HG03280 (cell line): ENCODE measurements around the gene CRACR2B.

Experiments used
- ATAC-seq: cut with Tn5 transposase; IDR thresholded peaks from one replicate; pipeline ENCODE4 v1.9.1; 2021; ENCODE audit warnings: mild to moderate bottlenecking, moderate library complexity; ENCODE audit not compliant: unreplicated experiment

The CRACR2B gene

DNA sequence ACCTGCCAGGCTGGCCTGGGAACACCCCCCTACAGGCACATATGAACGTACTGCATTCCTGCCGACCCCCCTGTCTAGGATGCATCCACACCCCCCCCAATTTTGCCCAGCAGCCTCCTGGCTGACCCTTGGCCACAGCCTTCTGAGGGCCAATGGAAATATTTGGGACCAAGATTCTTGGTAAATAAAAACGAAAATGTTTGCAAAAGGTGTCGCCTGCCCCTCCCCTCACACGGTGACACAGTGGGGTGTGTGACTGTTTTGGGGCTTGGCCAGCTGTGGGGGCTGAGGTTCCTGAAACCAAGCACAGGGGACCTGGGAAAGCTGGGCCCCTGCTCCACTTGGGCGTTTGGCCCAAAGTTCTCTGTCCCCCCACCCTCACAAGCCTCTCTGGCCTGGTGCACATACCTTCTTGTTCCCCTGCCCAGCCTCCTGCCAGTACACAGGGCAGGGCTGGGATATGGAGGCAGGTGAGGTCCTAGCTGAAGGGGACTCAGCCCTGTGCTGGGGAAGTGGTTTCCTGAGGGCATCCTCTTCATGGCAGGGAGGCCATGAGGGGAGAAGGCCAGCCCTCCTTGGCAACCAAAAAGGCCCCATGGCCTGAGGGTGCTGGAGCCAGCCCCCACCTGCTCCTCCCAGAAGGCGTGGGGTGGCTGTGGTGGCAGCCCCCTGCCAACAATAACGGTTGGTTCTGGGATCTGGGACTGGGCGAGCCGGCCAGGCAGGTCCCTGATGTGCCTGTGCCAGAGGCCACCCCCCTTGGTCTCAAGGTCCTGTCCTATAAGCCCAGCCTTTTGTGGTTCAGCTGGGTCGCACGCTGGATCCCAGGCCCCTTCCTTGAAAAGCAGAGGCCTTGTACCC, 2.1 kb upstream of the CRACR2B start:
- no peak for ATAC-seq

DNA sequence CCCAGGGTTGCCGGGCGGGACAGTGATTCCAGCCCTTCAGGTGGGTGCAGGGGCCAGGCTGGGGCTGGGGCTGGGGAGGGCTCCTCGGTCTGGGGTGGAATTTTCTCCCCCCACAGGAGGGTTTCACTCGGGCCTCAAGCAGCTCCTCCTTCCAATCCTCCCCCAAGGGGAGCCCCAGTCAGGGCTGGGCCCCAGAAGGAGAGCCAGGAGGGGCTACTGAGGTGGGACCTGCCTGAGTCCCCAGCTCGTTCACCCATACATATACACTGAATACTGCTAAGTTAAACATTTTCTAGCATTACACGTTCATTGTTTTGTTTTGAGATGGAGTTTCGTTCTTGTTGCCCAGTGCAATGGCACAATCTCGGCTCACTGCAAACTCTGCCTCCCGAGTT, 1.5 kb upstream of the CRACR2B start:
- no peak for ATAC-seq

DNA sequence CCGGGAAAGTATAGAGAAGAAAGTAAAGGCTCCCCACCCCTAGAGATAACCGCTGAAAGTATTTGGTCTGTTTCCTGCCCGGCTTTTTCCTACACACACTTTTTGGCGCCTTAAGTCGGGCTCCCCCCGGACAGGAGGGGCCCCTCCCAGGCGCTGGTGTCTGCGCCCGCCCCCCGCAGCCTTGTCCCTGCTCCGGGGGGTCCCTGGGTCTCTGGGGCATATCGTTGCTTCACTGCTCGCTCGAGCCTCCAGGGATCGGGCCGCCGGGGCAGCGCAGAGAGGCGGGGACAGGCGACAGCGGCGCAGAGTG, 928 bp upstream of the CRACR2B start:
- ATAC-seq: peak; percentile 2

DNA sequence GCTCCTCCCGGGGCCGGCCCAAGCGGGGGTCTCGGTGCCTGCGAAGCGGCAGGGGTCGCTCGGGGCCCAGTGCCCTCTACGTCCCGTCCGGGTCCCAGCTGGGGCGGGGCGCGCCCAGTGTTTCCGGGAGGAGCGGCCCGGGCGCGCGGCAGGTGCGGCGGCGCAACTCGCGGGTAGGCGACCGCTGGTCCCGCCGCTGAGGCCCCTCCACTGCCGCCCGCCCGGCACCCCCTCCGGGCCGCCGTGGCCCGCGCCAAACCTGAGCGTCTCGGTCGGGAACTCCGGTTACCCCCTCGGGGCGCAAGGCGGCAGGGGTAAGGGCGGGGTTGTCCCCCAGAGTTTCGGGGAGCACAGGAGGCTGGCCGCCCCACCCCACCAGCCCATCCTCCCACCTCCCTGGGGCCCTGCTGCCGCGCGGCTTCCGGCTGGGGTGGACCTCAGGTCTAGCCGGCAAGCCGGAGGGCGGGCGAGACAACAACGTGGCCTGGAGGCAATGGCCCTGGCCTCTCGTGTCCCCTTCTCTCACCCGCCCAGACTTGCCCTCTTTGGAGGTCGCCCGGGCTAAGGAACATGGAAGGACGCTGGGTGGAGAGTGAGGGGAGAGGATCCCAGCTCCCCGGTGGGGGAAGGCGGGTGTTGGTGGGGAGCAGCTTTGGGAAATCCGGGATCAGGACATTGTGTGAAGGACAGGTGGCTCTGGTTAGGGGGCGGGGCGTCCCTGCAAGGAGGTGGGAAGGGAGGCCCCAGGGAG, 398 bp upstream of the CRACR2B start:
- ATAC-seq: peak; percentile 37

DNA sequence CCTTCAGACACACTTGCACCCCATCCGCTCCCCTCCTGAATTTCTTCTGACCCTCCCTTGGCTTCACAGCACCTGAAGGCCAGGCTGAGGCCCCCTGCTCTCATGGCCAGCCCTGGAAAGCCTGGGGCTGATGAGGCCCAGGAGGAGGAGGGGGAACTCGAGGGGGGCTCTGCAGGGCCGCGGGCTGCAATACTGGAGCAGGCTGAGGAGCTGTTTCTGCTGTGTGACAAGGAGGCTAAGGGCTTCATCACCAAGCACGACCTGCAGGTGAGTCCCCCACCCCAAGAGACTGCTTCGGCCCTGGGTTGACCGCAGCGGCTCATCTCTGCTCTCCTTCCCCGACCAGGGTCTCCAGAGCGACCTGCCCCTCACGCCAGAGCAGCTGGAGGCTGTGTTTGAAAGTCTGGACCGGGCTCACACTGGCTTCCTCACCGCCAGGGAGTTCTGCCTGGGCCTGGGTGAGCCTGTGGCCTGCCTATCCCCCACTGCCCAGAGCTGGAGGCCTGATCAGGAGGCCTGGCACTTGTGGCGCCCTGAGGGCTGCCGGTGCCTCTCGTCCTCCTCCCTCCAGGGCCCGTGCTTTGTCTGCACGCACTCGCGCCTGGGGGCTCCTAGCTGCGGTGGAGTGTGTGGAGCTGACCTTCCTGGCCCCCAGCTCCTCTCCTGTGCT, 922 bp downstream of the CRACR2B start:
- no peak for ATAC-seq

DNA sequence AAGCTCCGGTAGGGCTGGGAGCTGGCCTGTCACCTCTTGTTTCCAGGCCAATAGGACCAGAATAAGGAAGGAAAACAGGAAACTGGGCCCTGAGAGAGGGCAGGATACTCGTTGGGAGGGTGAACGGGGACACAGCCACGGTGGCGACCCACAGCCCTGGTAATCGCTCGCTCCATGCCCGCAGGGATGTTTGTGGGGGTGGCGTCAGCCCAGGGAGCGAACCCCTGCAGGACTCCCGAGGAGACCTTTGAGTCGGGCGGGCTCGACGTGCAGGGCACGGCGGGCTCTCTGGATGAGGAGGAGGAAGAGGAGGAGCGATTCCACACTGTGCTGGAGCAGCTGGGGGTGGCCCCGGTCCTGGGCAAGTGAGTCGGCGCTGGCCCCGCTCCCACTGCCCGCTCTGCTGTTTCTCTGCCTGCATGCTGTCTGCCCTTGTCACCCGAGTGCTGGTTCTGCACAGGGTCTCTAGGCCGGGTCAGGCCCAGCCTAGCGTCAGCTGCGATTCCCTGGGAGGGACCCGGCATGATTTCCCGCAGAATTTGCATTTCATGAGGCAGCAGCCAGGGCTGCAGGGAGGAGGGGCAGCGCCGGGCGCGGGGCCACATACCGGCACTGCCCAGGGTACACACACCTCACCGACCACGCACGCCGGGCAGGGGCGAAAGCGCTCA, 1.6 kb downstream of the CRACR2B start:
- ATAC-seq: no peak

DNA sequence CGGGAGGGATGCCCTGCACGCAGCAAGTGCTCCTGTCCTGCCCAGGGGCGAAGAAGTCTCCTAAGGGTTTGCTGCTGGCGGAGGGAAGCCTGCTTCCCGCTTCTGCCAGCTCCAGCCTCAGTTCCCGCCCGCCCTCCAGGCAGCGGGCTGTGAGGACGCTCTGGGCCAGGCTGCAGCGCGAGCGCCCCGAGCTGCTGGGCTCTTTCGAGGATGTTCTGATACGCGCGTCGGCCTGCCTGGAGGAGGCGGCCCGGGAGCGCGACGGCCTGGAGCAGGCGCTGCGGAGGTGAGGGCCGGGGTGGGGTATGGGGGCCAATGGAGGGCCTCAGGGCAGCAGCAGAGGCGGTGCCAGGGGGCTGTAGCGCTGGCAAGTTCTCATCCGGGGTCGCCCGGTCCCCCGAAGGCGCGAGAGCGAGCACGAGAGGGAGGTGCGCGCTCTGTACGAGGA, 2.2 kb downstream of the CRACR2B start:
- ATAC-seq: no peak

DNA sequence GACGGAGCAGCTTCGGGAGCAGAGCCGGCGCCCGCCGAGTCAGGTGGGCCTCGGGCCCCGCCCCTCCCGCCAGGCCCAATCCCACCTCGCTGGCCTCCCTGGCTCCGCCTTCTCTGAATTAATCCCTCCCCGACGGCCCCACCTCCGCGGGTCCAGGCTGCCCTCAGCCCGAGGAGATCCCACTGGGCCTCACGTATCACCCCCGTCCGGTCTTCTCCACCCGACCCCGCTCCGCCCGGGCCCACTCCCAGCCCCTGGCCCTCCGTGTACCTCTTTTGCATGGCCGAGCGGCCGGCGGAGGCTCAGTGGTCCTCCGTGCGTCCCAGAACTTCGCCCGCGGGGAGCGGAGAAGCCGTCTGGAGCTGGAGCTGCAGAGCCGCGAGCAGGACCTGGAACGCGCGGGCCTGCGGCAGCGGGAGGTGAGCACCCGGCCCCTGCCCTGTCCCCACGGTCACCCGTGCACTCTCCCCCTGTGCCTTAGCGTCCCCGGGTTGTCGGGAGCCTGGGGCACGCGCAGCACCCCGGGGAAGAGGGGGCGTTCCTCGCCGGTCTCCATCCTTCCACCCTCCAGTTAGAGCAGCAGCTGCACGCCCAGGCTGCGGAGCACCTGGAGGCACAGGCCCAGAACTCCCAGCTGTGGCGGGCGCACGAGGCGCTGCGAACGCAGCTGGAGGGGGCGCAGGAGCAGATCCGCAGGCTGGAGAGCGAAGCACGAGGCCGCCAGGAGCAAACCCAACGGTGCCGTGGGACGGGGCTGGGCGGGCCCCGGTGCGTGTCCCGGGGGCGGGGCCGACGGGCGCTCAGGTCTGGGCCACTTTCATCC, 2.8 kb downstream of the CRACR2B start:
- ATAC-seq: no peak

DNA sequence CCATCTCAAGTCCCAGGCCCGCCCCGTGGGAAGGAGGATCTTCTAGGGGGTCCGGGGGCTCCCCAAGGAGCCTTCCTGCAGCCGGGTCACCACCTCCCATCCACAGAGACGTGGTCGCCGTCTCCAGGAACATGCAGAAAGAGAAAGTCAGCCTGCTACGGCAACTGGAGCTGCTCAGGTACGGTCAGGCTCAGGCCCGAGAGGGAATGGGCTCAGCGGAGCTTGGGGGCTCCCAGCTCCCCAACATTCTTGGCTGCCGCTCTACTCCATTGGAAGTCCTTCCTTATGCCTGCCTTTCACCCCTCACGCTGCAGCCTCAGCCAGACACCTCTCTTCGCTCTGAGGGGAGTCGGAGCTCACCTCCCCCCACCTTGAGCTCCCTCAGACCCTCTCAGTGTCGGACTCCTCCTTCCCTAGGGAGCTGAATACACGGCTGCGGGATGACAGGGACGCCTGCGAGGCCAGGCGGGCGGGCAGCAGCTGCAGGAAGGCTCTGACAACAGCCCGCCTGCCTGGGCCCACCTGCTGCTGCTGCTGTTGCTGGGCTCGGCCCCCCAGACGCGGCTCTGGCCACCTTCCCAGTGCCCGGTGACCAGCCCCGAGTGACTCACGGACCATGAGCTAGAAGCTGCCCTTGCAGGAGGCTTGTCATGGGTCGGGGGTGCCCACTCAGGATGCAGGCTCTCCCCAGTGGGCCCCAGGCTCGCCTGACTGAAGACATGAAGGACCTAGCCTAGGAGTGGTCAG, 3.6 kb downstream of the CRACR2B start:
- ATAC-seq: no peak

DNA sequence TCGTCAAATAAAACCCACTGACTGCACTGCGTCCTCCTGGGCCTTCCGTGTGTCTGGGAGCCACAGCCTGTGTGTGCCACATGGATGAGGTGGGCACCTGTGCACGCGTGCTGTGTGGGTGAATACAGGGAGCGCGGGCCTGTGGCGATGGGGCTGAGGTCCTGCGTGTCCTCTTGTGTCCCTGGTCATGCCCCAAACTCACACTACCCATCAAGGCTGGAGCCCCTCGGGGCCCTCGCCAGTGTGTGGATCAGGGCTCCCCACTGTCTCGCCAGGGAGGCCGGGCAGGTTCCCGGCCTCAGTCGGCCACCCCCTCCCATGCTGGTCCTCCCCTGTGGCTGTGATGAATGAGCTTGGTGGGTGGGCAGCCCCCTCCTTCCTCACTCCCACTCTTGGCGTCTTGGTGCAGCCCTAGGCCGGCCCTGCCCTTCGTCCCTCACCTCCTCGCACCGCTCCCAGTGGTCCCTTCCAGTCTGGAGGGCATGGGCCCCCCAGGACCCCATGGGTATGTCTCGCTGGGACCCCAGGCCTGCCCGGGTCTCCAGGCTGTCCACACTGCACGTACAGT, 4.3 kb downstream of the CRACR2B start:
- ATAC-seq: no peak

DNA sequence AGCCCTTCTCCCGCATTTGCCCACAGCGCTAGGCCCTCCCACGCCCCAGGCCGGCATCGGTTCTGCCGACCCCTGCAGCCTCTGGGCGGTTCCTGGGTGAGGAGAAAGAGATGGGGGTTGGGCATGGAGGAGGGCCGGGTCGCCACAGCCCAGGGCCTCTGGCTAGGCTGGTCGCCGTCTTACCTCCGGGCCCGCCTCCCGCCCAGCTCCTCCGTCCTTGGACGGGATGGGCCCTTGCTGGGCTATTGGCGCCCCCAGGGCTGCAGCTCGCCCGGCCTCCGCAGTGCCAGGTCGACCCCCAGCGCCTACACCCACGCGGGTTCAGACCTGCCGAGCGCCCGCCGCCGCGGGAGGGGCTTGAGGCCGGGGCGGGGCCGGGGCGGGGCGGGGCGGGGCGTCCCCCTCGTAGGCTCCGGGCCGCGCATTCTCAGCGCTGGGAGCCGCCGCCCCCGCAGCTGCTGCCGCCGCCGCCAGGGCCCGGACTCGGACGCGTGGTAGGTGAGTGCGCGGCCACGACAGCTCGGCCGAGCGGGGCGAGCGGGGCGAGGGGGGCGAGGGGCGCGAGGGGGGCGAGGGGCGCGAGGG, 4.9 kb downstream of the CRACR2B start, which contains the start of gene CD151:
Gene CD151, plus strand, starts transcription at position 424 of the 585 bp plus-strand sequence. CDS start 3,118 bp downstream, outside the sequence.
- ATAC-seq: peak; percentile 60

DNA sequence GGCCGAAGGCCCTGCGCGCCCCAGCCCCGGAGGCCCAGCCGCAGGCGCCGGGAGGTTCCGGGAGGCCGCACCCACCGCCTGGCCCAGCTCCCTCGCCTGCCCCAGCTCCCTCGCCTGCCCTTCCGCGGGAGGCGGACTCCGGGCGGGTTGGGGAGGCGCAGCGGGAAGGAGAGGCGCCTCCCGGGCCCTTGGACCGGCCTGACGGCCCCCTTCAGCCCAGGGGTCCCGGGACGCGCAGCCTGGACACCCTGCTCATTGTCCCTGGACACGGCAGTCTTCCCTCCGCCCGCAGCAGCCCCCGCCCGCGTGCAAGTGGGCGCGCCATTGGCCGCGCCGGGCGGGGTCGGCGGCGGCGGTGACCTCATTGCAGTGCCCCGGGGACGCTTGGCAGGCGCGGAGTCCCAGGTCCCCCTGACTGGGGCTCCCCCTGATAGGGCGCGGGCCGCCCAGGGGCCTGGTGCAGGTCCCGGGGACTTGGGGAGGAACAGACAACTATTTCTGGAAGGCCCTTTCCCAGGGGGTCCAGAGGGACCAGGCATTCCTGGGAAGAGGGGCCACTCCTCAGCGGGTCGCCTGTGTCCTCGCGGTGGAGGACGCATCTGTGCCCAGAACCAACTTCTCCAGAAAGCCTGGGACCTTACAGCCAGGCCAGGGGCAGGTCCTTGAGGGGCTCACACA, 5.5 kb downstream of the CRACR2B start:
- peak; percentile 23 for ATAC-seq

DNA sequence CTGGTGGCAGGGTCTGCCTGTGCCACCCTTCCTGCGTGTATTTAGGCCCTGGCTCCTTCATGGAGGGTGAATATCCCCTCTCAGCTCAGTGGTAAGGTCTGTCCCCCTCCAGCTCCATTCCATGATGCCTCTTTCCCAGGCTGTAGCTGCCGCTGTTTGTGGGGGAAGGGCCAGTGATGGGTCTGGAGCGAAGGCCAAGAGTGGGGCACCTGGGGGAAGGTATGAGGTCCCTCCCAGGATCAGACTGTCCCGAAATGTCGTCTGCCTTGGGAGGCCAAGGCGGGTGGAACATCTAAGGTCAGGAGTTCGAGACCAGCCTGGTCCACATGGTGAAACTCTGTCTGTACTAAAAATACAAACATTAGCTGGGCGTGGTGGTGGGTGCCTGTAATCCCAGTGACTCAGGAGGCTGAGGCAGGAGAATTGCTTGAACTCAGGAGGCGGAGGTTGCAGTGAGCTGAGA, 6.2 kb downstream of the CRACR2B start:
- ATAC-seq: no peak

DNA sequence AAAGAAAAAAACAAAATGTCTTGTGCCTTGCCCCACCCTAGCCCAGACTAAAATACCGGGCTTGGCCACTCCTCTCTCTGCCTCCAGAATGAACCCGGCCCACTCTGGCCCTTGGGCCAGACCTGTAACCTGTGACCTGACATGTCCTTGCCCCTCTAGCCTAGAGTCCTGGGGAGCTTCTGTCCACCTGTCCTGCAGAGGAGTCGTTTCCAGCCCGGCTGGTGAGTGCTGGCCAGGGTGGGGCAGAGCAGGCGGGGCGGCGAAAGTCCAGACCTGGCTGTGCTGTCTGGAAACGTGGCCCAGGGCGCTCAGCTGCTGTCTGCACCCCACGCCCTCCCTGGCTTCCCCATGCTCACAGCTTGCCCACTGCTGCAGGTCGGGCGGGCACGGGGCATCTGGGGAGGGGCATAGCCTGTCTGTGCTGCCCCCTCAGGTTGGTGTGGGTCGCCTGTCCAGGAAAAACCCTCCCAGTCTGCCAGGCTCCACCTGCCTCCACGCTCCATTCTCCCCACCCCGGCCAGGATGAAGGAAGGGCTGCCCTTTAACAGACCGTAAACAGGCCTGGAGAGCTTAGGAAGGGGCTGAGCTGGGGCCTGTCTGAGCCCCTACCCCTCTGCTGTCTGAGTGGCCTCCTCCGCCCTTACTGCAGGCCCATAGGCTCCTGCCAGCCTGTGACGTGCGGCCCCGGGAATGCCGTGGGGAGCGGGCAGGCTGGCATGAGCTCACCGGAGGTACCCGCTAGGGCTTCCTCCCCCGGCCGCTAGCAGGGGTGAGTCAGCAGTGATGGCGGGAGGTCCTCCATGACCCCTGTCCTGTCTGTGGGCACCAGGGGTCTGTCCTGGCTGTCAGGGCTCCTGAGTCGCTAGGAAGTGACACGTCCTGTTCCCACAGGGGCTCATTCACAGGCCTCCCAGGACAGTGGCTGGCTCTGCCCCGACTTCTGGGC, 6.9 kb downstream of the CRACR2B start:
- no peak for ATAC-seq

DNA sequence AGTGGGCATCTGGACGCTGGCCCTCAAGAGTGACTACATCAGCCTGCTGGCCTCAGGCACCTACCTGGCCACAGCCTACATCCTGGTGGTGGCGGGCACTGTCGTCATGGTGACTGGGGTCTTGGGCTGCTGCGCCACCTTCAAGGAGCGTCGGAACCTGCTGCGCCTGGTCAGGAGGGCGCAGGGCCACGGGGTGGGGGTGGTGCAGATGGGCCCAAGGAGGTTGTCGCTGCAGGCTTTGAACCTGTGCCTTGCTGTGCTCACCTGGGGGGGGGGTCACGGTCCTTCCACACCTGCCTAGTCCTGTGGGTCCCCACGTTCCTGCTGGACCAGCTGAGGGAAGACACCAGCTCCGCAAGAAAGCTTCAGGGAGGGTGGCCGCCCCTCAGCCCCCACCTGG, 8.6 kb downstream of the CRACR2B start:
- no peak for ATAC-seq

DNA sequence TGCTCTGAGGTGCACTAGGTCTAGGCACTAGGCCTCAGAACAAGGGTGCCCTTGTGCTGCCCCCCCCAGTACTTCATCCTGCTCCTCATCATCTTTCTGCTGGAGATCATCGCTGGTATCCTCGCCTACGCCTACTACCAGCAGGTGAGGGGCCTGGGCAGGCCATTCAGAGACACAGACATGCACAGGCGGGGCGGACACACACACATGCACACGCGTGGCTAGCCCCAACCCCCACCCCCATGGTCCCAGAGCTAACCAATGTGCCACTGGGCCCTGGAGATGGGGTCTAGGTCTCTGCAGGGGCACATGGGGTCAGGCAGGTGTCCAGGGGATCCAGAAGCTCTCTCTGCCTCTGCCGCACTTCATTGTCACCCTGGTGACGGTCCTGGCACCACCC, 9.0 kb downstream of the CRACR2B start:
- ATAC-seq: no peak
